H7 (cell line): ENCODE data around the gene AUTS2. TPM values are rescaled to one million over a fixed set of nuclear protein-coding genes. Genes with fewer than 3 reads are reported as not detected.

ENCODE experiments used
- DNase-seq: peaks from one replicate; pipeline ENCODE4 v3.0.0; 2012
- H3K27me3 ChIP-seq: 2 replicates; pipeline ENCODE4 v1.6.0; 2011; ENCODE audit warnings: mild to moderate bottlenecking, low read length; ENCODE audit not compliant: control insufficient read depth, insufficient read depth
- H3K36me3 ChIP-seq: replicated peaks from 2 replicates; pipeline ENCODE4 v1.5.1; 2011; ENCODE audit warnings: low read length; ENCODE audit not compliant: control insufficient read depth, insufficient read depth
- H3K4me3 ChIP-seq: 2 replicates; pipeline ENCODE4 v1.5.1; 2011; ENCODE audit warnings: low read depth, mild to moderate bottlenecking, control low read depth, low read length, moderate library complexity; ENCODE audit not compliant: insufficient read depth
- total RNA-seq: library from RNA; depleted of rRNA; stranded (reverse); fragments of >200 nt; shearing (Covaris generic); gene quantifications from 2 replicates; pipeline ENCODE4 v1.2.3, GENCODE V29; 2014

Gene AUTS2
- total RNA-seq, 1 experiment from 2014 or later: 16.1 TPM

DNA sequence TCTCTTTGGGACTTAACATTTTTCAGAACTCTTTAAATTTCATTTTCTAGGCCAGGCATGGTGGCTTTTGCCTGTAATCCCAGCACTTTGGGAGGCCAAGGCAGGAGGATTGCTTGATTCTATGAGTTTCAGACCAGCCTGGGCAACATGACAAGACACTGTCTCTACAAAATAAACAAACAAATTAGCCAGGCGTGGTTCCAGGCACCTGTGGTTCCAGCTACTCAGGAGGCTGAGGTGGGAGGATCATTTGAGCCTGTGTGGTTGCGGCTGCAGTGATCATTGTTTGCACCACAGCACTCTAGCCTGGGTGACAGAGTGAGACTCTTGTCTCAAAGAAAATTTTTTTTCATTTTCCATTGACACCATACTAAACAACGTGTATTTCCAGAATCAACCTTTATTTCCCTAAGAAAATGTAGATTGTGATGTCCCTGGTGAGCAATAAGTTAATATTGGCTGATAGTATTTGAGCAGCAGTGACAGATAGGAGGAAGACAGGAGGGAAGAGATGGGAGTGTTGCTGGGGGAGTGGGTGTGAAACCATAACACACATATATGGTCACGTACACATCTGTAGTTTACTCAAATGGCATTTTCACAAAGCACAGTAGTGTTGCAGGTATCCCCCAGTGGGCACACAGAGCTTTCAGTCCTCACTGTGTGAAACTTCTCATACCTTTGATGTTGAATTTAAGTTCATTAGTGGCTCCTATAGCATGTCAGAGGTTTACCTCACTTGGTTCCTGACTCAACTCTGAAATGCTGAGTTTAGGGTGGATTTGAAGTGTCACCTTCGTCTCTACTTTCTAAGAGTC is 205.6 kb downstream of the AUTS2 start:
- Histone ChIP-seq H3K27me3 (no peaks in the 10 kb centered on the region), H3K4me3 (no peak overlapping the region), H3K36me3 (no peaks in the 10 kb centered on the region)
- DNase-seq: no peak

DNA sequence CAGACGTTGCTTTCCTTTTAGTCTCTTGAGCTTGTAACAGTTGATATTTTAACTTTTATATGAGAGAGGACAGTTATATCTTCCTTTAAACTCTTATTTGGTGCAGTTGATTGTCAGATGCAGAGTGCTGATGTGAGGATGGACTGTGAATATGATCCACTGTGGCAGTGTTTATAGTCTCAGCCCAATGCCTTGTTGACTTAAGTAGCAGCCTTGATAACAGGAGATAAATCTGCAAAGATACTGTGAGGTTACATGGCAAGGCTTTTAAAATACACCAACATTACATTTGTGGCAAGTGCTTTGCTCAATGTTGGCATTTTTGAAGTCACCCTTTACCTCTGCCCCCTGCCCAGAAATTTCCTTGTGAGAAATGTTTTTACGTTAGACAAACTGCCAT is 206.7 kb downstream of the AUTS2 start:
- Histone ChIP-seq H3K36me3 (no peaks in the 10 kb centered on the region), H3K27me3 (no peaks in the 10 kb centered on the region), H3K4me3 (no peak overlapping the region)
- DNase-seq: no peak

GRCh38 chr7:69808391-69808790 is 210.1 kb downstream of the AUTS2 start:
- Histone ChIP-seq H3K36me3 (no peaks in the 10 kb centered on the region), H3K27me3 (no peaks in the 10 kb centered on the region), H3K4me3 (no peak overlapping the region)
- no peak for DNase-seq

DNA sequence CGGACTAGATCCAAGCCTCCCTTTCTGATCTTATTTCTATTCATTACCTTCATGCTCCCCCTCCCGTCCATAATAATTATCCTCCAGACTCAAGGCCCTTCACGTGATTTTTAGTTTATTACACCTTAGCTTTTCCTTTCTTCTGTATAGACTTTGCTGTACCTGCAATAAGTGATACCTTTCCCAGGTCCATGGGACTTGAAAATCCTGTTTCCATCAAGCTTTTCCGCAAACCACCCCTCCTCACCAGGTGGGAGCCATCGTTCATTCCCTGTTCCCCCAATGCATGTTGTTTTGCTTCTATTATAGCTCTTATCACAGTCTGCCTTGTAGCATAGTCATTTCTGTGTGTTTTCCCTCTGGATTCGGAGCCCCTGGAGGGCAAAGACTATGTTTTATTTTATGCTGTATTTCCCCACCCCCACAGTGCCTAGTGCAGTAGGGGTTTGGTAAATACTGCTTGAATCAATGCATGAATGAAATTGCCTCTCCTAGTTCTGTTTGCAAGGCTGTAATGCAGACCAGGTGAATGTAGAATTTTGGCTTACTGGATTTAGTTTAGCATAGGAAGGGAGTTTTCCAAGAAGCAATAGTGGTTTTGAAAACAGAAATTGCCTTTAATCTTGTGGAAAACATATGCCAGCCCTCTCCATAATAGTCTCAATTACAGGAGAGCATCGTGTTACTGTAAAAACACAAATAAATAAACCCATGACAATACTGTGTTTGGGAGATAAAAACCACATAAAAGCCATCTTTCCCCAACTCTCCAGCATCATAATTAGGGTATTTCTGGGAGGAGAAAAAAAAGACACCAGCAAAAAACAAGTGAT is 213.4 kb downstream of the AUTS2 start:
- no peak for DNase-seq
- Histone ChIP-seq H3K27me3 (no peaks in the 10 kb centered on the region), H3K36me3 (no peaks in the 10 kb centered on the region), H3K4me3 (no peak overlapping the region)

DNA sequence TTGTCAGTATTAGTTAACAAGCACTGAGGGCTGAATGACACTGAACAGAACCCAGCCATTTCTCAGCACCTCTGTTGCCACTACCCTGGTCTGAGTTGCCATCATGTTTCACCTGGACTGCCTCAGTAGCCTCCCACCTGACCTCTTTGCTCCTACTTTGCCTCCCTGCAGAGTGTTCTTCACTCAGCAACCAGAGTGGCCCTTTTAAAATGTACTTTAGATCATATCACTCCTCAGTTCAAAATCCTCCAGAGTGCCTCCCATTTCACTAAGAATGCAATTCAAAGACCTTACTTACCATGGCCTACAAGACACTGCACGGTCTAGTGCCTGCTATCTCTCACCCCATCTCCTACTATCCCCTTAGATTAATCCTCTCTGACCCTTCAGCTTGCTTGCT is 214.5 kb downstream of the AUTS2 start:
- no peak for DNase-seq
- Histone ChIP-seq H3K4me3 (no peak overlapping the region), H3K36me3 (no peaks in the 10 kb centered on the region), H3K27me3 (no peaks in the 10 kb centered on the region)

DNA sequence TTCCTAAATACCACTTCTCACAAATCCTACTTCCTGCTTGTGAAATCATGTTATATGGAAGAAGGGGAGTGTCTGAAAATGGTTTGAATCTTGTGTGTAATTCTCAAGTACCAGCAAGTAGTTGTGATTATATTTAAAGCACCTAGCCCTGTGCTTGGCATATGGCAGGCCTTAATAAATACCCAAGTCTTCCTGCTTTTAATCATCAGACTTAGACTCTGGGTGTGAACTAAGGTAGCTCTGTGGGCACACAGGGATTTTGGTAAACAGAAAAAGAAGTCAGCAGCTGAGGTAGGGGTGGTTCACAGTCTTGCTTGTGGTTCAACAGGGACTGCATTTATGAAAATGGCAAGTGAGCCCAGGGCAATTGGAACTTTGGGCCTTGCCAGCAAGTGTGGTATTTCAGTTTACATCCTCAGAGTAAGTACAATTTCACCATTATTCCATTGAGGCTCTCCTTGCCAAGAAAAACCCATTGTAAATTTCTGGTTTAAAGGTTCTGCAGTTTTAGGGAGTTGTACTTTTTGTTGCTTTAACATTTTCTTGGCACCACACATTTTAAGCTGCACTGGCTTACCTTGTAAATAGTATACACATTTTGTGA is 215.5 kb downstream of the AUTS2 start:
- no peaks in the 10 kb centered on the region for H3K36me3 ChIP-seq

DNA sequence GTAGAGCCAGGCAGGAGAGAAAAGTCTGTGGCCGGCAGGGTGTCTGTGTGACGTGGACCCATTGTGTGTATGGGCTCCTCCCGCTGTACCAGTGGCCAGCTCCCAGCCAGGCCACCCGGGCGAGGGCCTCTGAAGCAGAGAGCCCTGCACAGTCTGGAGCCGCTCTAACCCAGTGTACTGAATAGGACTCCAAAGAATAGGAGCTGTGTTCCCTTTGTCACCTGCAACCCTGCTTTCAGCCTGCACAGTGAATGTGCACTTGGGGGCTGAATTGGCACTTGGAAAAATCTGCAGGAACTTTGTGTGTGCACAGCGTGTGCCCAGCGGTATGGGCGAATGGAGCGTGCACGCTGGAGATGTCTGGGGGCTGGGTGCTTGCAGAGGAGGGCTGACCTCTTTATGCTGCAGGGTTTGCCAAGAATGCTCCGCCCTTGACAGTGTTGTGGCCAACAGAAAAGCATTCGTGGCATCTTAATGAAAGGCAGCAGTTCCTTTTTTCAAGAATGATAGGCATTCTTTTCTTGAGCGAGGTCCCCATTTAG is 216.2 kb downstream of the AUTS2 start:
- no peaks in the 10 kb centered on the region for H3K36me3 ChIP-seq
- no peaks in the 10 kb centered on the region for H3K27me3 ChIP-seq
- no peak overlapping the region for H3K4me3 ChIP-seq
- peak; percentile 46 for DNase-seq

More for the DNA sequence above, 215.5 kb downstream of the AUTS2 start:
- no peak for DNase-seq
- no peaks in the 10 kb centered on the region for H3K27me3 ChIP-seq
- no peak overlapping the region for H3K4me3 ChIP-seq

GRCh38 chr7:69816501-69816900 is 218.2 kb downstream of the AUTS2 start:
- H3K4me3 ChIP-seq: no peak overlapping the region

DNA sequence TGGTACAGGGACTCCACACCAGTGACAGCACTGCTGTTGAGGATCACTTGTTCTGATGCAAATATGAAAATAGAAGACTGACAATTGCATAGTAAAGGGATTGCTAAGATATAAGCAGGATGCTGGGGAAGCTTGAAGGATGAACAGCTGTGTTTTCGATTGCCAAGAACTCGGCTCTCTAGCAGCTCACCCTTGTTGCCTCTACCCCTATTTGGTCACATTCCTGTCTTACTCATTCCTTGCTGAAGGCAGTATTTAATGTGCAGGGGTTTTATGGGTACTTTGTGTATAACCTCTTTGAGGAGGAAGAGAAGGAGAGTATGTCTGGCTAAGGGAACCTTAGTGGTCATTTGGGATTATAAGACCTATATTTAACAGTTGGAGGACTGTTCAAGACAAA is 218.8 kb downstream of the AUTS2 start:
- no peak overlapping the region for H3K4me3 ChIP-seq
- no peaks in the 10 kb centered on the region for H3K27me3 ChIP-seq
- no peak for DNase-seq
- H3K36me3 ChIP-seq: no peaks in the 10 kb centered on the region

More at GRCh38 chr7:69816501-69816900, 218.2 kb downstream of the AUTS2 start:
- Histone ChIP-seq H3K36me3 (no peaks in the 10 kb centered on the region), H3K27me3 (no peaks in the 10 kb centered on the region)
- DNase-seq: no peak

- Histone ChIP-seq H3K36me3 (no peaks in the 10 kb centered on the region), H3K27me3 (no peaks in the 10 kb centered on the region), H3K4me3 (no peak overlapping the region)
- peak; percentile 51 for DNase-seq
Measured at GRCh38 chr7:69817841-69818635, 219.8 kb downstream of the AUTS2 start.

DNA sequence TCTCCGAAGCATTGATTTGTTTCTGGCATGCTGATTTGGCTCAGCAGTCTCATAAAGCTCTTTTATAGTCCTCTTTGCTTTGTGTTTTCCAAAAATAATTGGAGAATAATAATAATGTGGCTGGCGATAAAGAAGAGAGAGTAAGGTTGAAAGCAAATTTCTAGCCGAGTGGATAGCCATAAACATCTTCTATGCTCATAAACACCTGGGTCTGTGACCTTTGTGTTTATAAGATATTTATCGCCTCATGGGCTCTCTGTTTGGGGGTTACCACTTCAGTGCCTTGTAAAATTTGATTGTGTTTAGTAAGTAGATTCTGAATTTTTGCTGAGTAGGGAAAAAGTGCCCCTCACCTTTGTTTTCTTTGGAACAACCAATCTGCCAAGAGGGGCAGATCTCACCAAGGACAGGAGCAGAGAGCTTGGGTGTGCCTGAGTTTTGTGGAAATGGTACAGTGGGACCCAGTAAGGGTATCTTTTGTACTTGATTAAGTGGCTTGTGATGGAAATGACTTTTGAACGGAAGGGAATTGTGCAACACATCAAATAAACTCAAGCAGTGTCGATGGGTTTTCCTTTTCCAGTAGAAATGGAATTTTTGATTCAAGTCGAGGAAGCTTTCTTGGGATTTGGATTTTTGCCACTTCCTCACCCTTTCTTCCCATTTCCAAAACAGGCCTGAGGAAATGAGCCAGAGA is 220.5 kb downstream of the AUTS2 start:
- no peak for DNase-seq
- Histone ChIP-seq H3K27me3 (no peaks in the 10 kb centered on the region), H3K36me3 (no peaks in the 10 kb centered on the region), H3K4me3 (no peak overlapping the region)

DNA sequence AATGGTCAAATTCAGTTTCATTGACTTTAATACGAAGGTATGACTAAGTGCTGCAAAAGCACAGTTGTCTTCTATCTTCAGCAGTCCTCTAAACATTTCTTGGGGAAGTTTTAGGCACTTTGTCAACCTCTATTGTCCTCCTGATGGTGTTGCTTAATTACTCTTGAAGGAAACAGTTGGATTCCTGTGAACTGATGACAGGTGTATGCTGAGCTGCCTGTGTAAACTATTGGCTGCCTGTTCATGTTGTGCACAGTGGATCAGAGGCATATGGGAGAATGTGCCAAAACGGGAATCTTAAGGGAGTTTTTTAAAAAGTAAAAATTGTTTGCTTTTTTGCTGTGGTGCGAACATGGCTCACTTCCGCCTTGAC is 221.0 kb downstream of the AUTS2 start:
- H3K4me3 ChIP-seq: no peak overlapping the region
- H3K27me3 ChIP-seq: no peaks in the 10 kb centered on the region
- no peak for DNase-seq

DNA sequence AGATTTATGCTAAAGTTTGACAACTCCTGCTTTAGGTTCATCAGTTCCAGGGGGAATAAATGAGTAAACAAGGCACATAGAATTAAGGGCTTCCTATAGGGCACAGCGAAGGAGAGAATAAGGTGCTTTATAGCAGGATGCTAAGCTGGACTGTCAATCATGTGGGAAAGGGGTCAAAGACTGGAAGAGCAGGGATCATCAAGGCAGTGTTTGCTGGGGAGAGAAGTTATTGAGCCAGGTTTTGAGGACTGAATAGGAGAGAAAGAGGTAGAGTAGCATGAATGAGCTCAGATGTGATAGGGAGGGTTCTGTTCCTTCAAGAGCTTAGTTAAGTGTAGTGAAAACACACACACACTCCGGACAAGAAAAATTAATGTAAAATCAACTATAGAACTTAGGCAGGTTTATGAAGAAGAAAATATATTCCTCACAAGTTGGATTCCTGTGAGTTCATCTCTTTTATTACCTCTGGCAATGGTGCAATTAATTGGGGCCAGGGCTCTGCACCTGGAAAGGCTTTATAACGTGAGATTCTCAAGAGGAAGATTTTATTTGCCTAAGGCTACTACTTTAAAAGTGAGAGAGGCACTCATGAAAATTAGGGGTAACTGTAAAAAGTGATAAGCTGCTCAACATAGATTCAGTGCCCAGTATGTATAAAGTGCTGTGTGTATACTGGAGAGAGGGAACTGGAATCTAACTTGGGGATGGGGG is 222.4 kb downstream of the AUTS2 start:
- Histone ChIP-seq H3K36me3 (no peaks in the 10 kb centered on the region), H3K27me3 (no peaks in the 10 kb centered on the region), H3K4me3 (no peak overlapping the region)
- no peak for DNase-seq

More for the DNA sequence above, 221.0 kb downstream of the AUTS2 start:
- no peaks in the 10 kb centered on the region for H3K36me3 ChIP-seq
